HuH-7 (cell line): ENCODE results near the gene TSC22D4.
"Not testable (repeated sequence)": the region's sequence is repeated elsewhere in the genome, so short reads cannot be mapped to it uniquely, and the experiment has no call there.

Experiments
- DNase-seq: peaks from one replicate; pipeline ENCODE4 v3.0.0; 2011; ENCODE audit warnings: low spot score

The TSC22D4 gene

GRCh38 chr7:100443096-100443840 is 35.7 kb downstream of the TSC22D4 start:
- no peak for DNase-seq

DNA sequence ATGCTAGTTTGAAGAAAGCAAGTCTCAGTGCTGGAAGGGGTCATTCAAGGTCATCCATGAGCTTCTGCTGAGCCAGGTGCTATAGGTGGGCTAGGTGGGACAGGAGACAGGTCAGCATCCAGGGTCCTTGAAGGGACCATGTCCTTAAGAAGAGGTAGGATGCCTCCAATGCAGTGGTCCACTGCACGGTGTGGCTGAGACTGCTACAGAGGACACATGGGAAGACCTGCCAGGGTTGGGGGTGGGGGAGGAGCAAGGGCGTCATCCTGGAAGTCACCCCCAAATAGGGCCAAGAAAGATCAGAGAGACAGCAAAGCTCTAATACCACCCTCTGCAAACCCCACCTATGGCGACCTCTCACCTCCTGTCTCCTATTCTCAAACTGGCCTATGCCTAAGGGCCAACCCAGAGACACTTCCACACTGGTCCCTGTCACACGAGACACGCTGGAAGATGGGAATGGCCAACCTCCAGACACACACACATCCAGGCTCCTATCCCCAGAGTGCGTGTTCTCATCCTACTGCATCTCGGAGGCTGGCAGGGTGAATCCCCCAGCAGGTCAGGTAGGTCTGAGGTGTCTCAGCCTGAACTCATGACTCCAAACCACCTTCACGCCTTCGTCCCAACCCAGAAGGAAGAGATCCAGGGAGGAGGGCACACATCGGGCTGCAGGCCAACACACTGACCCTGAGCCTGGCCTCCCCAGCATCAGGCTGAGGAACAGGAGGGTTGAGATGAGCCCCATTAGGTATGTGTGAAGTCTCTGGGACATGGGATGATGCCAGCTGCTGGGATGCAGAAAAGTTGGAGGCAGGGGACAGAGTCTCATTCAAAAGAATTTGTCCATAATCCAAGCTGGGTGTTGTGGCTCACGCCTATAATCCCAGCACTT is 37.1 kb downstream of the TSC22D4 start:
- DNase-seq = no peak

GRCh38 chr7:100439244-100439643 is 39.8 kb downstream of the TSC22D4 start:
- not testable (repeated sequence) for DNase-seq

DNA sequence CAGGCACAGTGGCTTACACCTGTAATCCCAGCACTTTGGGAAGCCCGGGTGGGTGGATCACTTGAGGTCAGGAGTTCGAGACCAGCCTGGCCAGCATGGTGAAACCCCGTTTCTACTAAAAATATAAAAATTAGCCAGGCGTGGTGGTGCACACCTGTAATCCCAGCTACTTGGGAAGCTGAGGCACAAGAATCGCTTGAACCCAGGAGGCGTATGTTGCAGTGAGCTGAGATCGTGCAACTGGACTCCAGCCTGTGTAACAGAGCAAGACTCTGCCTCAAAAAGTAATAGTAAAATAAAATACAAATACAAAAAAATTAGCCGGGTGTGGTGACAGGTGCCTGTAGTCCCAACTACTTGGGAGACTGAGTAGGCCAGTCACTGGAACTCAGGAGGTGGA is 40.3 kb downstream of the TSC22D4 start:
- not testable (repeated sequence) for DNase-seq

DNA sequence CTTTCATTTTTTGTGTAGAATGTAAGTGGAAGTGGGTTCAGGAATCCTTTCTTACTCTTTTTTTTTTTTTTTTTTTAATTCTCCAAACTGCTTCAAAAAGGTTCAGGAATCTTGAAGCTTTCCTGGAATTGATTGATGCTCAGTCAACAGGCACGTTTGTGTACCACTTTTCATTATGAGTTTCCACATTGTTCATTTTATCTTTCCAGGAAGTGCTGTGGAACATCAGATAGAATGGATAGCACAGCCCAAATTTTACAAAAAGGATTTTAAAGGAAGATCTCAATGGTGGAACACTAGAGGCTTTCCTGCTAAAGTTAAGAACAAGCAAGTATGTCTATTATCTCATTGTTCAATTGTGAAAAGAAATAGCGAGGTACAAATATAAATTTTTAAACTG is 40.8 kb downstream of the TSC22D4 start:
- DNase-seq = no peak

GRCh38 chr7:100437150-100438100 is 41.6 kb downstream of the TSC22D4 start:
- DNase-seq = no peak

DNA sequence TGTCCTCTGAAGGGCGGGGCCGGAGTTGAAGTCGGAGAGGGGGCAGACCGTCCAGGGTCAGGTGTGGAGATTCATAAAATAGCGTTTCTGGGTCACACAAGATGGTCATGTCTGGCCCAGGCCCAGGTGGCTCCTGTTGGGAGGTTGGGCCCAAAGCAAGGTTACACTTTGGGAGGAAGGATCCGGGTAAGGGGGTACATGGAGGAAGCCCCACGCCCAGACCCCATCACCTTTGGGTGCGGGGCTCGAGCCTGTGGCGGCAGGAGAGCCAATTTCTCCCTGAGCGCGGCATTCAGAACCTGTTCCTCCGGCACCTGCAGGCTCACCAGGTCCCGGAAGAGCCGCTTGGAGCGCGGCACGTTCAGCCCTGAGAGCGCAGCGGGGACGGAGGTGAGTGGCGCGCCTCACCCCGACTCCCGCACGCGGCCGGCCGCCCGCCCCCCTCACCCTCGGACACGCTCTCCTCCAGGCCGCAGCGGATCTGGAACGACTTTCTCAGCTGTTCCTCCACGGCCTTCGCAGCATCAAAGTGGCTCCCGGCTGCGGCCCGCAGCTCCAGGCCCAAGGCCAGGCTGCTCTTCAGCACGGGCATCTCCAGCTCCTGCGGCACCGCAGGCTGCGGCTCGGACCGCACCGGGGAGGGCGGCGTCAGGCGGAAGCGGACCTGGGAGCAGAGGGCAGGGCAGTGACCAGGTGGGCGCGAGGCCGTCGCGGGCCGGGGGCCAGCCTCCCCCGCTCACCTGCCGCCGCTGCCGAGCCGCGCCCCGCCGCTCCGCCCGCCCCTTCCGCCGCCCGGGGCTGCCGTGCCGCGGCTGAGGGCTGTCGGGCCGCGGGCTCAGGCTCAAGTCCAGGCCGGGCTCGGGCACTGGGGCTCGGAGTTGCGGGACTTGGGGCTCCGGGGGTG is 43.4 kb downstream of the TSC22D4 start:
- DNase-seq = no peak

DNA sequence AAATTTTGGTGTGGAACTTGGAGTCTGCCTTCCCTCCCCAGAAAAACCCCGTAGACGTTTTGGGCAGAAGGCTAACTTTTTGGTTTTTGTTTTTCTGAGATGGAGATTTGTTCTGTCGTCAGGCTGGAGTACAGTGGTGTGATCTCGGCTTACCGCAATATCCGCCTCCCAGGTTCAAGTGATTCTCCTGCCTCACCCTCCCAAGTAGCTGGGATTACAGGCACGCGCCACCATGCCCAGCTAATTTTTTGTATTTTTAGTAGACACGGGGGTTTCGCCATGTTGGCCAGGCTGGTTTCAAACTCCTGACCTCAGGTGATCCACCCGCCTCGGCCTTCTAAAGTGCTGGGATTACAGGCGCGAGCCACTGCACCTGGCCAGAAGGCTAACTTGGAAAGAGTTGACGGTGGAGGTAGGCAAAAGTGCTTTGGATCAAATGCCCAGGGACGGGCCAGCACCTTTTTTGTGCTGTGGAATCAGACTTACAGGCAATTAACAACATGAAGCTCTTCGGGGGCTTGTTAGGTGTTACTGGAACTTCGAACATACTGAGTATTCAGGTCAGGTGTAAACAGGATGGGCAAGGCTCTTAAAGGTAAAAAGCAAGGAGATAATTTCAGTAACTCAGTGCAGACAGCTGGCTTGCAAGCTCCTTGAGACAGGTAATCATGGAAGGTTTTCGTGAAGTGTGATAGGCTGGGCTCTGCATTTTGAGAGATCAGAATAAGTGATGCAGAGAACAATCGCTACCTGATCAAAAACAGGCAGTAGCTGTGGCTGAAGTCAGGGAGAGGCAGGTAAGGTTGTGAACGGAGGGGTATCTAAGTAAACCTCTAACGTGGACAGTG is 44.5 kb downstream of the TSC22D4 start:
- DNase-seq = no peak

DNA sequence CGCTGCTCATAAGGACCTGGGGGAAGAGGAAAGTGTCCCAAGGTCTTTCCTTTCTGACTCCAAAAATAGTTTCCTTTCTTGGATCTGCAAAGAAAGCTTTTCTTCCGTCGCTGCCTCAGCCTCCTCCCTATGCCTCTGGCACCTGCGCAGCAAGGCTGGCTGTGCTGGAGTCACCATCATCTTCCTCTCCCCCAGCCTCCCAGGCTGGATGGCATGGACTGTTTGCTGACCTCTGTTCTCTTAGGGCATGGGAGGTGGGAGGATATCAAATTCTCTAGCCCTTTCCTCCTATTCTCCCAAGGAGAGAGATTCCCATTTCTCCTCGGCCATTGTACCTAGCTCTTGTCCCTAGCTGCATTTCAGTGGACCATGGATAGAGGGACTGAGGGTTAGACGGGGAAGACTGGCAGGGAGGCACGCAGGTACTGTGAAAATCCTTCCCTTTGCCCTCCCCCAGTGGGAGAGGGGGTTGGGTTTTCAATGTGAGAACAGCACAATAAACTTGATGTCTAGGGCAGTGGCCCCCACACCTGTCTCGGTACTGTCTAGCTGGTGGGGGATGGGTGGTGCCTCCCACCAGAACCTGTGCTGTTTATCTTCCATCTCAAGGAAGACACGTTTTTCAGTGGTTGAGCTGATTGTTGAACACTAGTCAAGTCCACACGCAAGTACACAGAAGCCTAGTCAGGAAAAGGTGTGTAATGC is 45.3 kb downstream of the TSC22D4 start:
- no peak for DNase-seq

- DNase-seq = no peak
Observed at GRCh38 chr7:100433276-100433591, 45.8 kb downstream of the TSC22D4 start.

DNA sequence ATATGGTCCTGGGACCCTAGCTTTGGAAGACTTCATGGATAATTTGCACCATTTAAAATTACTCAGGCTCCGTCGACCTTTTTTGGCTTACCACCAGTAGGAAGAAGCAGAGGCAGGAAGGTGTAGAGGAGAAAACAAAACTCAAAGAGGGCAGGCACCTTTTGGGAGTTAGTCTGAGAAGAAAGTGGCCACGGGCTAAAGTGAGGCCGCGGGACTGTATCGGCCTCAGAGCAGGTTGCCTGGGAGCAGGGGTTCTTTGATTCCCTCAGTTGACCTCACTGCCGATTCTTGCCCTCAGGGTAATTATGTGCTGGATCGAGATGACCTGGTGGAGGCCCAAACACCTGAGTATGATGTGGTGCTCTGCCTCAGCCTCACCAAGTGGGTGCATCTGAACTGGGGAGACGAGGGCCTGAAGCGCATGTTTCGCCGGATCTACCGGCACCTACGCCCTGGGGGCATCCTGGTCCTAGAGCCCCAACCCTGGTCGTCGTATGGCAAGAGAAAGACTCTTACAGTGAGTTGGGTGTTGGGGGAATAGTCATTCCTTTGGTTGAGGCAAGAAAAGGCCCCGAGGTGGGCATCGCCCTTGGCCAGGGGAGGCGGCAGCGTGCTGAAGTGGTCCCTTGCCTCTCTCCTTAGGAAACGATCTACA is 46.3 kb downstream of the TSC22D4 start:
- no peak for DNase-seq

DNA sequence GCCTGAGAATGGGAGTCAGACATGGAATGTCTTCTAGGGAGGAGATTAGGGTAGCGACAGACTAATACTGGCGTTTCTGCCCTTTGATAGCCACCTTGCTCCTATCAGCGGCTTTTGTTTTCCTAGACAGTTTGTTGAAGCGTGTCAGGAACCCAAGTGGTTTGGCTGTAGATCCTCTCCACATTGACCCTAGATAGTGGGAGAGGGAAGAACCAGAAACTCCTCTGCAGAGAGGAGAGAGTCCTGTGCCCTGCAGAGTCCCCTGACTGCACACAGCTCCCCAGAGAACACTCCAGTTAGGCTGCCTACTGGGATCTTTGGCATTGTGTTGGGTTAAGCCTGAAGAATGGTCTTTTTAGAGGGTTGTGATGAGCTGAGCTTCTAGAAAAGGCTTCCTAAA is 47.0 kb downstream of the TSC22D4 start:
- no peak for DNase-seq

DNA sequence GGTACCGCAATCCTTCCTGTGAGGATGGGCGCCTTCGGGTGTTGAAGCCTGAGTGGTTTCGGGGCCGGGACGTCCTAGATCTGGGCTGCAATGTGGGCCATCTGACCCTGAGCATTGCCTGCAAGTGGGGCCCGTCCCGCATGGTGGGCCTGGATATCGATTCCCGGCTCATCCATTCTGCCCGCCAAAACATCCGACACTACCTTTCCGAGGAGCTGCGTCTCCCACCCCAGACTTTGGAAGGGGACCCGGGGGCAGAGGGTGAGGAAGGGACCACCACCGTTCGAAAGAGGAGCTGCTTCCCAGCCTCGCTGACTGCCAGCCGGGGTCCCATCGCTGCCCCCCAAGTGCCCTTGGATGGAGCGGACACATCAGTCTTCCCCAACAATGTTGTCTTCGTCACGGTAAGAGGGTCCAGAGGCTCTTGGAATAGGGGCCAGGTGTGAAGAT is 47.7 kb downstream of the TSC22D4 start:
- DNase-seq = no peak

GRCh38 chr7:100430493-100431285 is 48.3 kb downstream of the TSC22D4 start:
- DNase-seq = no peak

DNA sequence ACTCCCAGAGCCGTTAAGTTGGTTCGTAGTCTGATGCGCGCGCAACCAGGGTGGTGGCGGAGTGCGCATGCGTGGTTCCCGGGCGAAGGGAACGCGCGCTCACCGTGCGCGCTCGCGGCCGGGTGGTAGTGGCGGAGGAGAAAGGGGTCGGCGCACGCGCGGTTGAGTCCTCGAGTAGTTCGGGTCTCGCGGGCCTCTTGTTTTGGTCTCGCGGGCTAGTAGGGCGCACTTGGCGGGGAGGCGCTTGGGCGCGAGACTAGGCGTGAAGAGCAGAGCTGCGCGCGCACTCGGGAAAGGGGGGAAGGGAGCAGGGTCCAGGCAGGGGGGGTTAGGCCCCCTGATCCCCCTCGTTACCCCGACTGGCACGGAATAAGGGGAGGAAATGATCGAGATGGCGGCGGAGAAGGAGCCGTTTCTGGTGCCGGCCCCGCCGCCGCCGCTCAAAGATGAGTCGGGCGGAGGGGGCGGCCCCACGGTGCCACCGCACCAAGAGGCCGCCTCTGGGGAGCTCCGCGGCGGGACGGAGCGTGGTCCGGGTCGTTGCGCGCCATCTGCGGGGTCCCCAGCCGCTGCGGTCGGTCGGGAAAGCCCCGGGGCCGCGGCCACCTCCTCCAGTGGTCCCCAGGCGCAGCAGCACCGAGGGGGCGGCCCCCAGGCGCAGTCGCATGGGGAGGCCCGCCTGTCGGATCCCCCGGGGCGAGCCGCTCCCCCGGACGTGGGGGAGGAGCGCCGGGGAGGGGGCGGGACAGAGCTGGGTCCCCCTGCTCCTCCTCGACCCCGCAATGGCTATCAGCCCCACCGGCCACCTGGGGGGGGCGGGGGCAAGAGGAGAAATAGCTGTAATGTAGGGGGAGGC is 49.1 kb downstream of the TSC22D4 start, which contains the start of gene MEPCE:
Gene MEPCE, plus strand, starts transcription at position 195 of the 856 bp plus-strand sequence. Its CDS starts 188 bp downstream, at position 383.
- DNase-seq = peak; percentile 100

DNA sequence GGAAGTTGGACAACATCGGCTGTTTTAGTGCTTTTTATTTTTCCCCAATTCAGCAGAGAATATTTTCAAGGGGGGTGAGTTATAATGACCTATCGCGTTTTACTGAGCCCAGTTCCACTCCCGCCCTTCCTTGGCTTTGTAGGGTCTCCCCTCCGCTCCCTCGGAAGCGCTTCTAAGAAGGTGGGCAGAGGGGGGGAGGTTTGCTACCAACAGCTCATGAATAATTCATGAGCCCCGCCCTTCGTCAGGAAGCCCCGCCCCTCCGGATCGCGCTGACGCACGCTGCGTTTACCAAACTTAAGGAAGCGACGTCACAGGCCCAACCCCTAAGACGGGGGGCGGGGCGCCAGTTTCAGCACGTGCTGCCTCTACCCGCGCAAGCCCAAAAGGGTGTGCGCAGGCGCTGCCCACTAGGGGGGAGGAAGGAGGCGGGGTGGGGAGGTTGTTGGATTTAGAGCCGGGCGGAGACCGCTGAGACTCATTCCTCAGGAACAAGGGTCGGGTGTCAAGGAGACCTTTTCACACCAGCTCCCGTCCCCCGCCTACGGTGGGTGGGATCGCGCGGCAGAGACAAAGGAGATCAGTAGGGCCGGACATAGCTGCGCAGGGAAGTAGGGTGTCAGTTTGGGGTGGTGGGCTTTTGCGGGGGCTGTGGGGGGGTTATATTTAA is 49.9 kb downstream of the TSC22D4 start:
- DNase-seq = peak; percentile 96
